ENCODE measurements around the gene MRPL55. TPM values are rescaled to one million over a fixed set of nuclear protein-coding genes. Genes with fewer than 3 reads are reported as not detected.

Gene MRPL55
- total and polyA plus RNA-seq, 2 of the 13 experiments (the other 11 are each of a cell fraction or from before 2014, with no cell fraction given), result 58.6 to 92.9 TPM

- no peak for TF ChIP-seq NFATC3 (CRISPR knock-in tag; IDR thresholded peaks at IDR 0.05)
- no peak for TF ChIP-seq ATAD3A (CRISPR knock-in tag; IDR thresholded peaks at IDR 0.05)
- TF ChIP-seq ARHGAP35 (CRISPR knock-in tag; IDR thresholded peaks at IDR 0.05; ENCODE audit: borderline replicate concordance), result no peak
Observed at GRCh38 chr1:228139931-228140723, 31.0 kb upstream of the MRPL55 start, which contains the start of gene GUK1 (continued).

- Histone ChIP-seq H3K9me3 (ENCODE audit: low read length) (no peaks in the 10 kb centered on the region), H3K79me2 (ENCODE audit: insufficient read depth, low read length) (peaks cover 41% of the 10 kb centered on the region), H2AFZ (ENCODE audit: low read length) (peak overlapping the region; percentile 62), H3K9ac (ENCODE audit: insufficient read depth, low read depth, low read length) (peak overlapping the region; percentile 62), H3K27me3 (ENCODE audit: control insufficient read depth in 1 of 2, insufficient read depth in 2 of 2, low read length in 2 of 2) (no peaks in the 10 kb centered on the region; a peak in 1 of 5 replicates), H4K20me1 (ENCODE audit: insufficient read depth, low read length) (peaks cover 13% of the 10 kb centered on the region; the same call in 1 of the 2 replicates), H3K4me2 (ENCODE audit: low read depth, low read length) (peak overlapping the region; percentile 65), H3K4me3 (replicated peaks in 1 of 3; ENCODE audit: insufficient read depth in 1 of 3, low read depth in 2 of 3, low read length in 3 of 3) (peak overlapping the region; percentile 59 to 98 (median 94); a peak in 5 of 6 replicates), H3K36me3 (replicated peaks in 1 of 2; ENCODE audit: control insufficient read depth in 1 of 2, insufficient read depth in 2 of 2, low read length in 2 of 2) (peaks cover 0 to 2% of the 10 kb centered on the region in 2 experiments; a peak in 1 of 5 replicates), H3K4me1 (ENCODE audit: insufficient read depth, low read length) (peaks cover 38% of the 10 kb centered on the region), H3K27ac (ENCODE audit: extremely low read length, insufficient read depth, low read length) (peak overlapping the region; percentile 57)
- ChIA-PET POLR2A (interaction anchor here (5.6 kb wide), 1 partner anchor 26 kb away, joined by 38 read pairs; the partner anchor contains the start of gene IBA57), CTCF (ENCODE audit: low intra/inter-chr PET ratio, low total read pairs) (no interaction called here)
- DNase-seq (ENCODE audit: low spot score), result no peak
- intact Hi-C loops (cut with micrococcal nuclease; ENCODE audit: unreplicated experiment) (loop anchor here (1.0 kb wide), 1 partner anchor 27 kb away; no protein-coding TSS in a partner anchor), in situ Hi-C loops (cut with HindIII; ENCODE audit: extremely low pct_ligation_motif_present, low pct_unique_long_range_greater_than_20kb) (loop anchor here (5.0 kb wide), 1 partner anchor 38 kb away; no protein-coding TSS in a partner anchor)
- no peak for FAIRE-seq
- ATAC-seq, result no peak
- BruUV-seq (replicated peaks), result no TSS peak
- 38% methylated on average over 27 of the region's 30 CpGs for WGBS (ENCODE audit: low lambda C conversion rate)
- peak; percentile 83; the same call in 1 of the 2 replicates for TF ChIP-seq ZNF414 (CRISPR knock-in tag; IDR thresholded peaks at IDR 0.05)
- no peak for TF ChIP-seq ZBTB40 (IDR thresholded peaks at IDR 0.05)
- TF ChIP-seq ZBTB40 (CRISPR knock-in tag; IDR thresholded peaks at IDR 0.05), result 0 out of 2 replicates have a peak, but pooled peaks have one; percentile 38
- TF ChIP-seq ZNF605 (CRISPR knock-in tag; IDR thresholded peaks at IDR 0.05), result 0 out of 2 replicates have a peak, but pooled peaks have one; percentile 82
- TF ChIP-seq DR1 (CRISPR knock-in tag; IDR thresholded peaks at IDR 0.05), result no peak
- peak; percentile 93 for TF ChIP-seq ZMYM2 (CRISPR knock-in tag; IDR thresholded peaks at IDR 0.05)
Observed at GRCh38 chr1:228139406-228139930, 30.4 kb upstream of the MRPL55 start.

Measured in HepG2 (cell line).